AG10803 (cell line): ENCODE measurements around the gene FLOT2.
"Not testable (repeated sequence)": the region's sequence is repeated elsewhere in the genome, so short reads cannot be mapped to it uniquely, and the experiment has no call there.

Source experiments
- DNase-seq: peaks from one replicate; pipeline ENCODE4 v3.0.0; 2010; ENCODE audit warnings: low read depth
- H3K4me3 ChIP-seq: 2 replicates; pipeline ENCODE4 v1.5.1; 2011; ENCODE audit warnings: mild to moderate bottlenecking, low read length, control low read depth
- CTCF ChIP-seq: conservative IDR thresholded peaks from 2 replicates; pipeline ENCODE4 v1.5.1; 2011; ENCODE audit warnings: mild to moderate bottlenecking, low read length, control low read depth, inconsistent platforms

Gene FLOT2

GRCh38 chr17:28895794-28896447 is 1.6 kb downstream of the FLOT2 start:
- H3K4me3 ChIP-seq: peak overlapping the region; percentile 79
- no peak for TF ChIP-seq CTCF
- no peak for DNase-seq

GRCh38 chr17:28893248-28894183 is 4.0 kb downstream of the FLOT2 start:
- not testable (repeated sequence) for DNase-seq, H3K4me3 ChIP-seq

GRCh38 chr17:28892024-28892423 is 5.5 kb downstream of the FLOT2 start:
- TF ChIP-seq CTCF: no peak
- no peak for DNase-seq
- H3K4me3 ChIP-seq: no peak overlapping the region

DNA sequence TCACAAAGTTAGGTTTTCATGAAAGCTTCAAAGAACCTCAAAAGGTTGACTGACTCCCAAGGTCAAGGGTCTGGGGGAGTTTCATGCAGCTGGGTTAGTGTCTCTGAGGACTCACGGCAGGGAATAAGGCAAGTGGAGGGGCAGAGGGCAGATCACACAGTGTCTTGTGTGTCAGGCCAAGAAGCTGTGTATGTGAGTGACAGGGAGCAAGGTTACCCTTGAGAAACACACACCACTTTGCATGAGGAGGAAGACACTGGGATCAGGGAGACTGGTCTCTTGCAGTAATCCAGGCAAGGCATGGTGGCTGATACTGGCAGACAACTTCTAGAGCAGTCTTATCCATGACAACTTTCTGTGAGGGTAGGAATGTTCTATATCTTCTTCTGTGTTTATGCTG is 6.3 kb downstream of the FLOT2 start:
- no peak overlapping the region for H3K4me3 ChIP-seq
- DNase-seq: no peak
- no peak for TF ChIP-seq CTCF

DNA sequence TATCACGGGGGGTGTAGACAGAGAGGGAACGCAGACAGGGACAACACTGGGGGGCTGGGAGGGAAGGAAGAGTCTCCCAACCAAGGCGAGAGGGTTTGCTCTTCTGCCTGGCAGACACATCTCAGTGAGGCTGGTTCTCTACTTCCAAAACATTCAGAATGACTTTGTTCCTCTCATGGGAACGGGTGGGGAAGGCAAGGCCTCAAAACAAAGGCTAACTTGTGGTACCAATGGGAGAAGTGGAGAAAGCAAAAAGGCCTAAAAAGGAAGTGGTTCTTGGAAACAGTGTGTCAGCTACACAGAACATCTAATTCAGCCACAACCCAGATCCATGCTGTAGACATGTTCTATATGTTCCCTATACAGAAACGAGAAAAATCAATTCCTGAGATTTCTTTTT is 7.5 kb downstream of the FLOT2 start:
- no peak overlapping the region for H3K4me3 ChIP-seq
- TF ChIP-seq CTCF: no peak
- no peak for DNase-seq

DNA sequence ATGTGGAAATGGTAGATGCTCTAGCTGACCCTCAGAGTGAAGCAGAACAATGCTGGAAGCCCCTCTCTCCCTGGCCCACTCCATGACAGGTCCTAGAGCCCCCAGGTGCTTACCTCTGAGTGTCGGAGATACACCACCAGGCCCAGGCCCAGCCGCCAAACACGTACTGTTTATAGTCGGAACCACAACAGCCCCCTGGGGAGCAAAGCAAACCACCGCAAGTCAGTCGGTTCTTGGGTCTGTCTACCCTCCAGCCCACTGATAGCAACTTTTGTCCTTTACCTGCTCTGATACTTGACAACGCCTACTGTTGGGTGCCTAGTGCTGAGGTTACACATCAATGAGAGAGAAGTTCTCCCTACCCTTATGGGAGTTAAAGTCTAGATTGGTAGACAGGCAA is 8.7 kb downstream of the FLOT2 start:
- TF ChIP-seq CTCF: no peak
- H3K4me3 ChIP-seq: no peak overlapping the region
- DNase-seq: no peak

- no peak for DNase-seq
- no peak for TF ChIP-seq CTCF
- H3K4me3 ChIP-seq: no peak overlapping the region
Measured at GRCh38 chr17:28887871-28888471, 9.6 kb downstream of the FLOT2 start.
